T-cell (primary cell): ENCODE measurements around the gene CPA4. TPM values are rescaled to one million over a fixed set of nuclear protein-coding genes. Genes with fewer than 3 reads are reported as not detected.

ENCODE experiments used
- ATAC-seq, 4 experiments: fragments of 200-7000 bp in 3 of 4; fragments of 150-1000 bp in 1 of 4; cut with Tn5 transposase; replicated peaks in 1 of 4; 1 replicate in 3 of 4; 2 replicates in 1 of 4; pipeline ENCODE4 v1.10.0; 2021; ENCODE audit warnings: moderate library complexity in 3 of 4, mild to moderate bottlenecking in 2 of 4, moderate number of reproducible peaks in 1 of 4
- CTCF ChIA-PET, 2 donors: fragments of 300-600 bp; sonication (Branson Sonifier 250); formaldehyde crosslinking; loops; one replicate each; lab custom pipeline; 2022; ENCODE audit warnings: antibody characterized with exemption in 2 of 2; lab: Charles Lee
- POLR2A ChIA-PET, 2 donors: fragments of 300-600 bp; sonication (Branson Sonifier 250); formaldehyde crosslinking; loops; one replicate each; lab custom pipeline; 2022; ENCODE audit warnings: antibody characterized with exemption in 2 of 2; lab: Charles Lee
- DNase-seq, 35 experiments: peaks; one replicate each; pipeline versions ENCODE4 v3.0.0 to v3.0.0-alpha.2; 2013 to 2023
- H3K27ac ChIP-seq: one replicate; pipeline ENCODE4 v1.5.1; 2013; ENCODE audit warnings: low read length
- H3K27me3 ChIP-seq, 2 experiments: replicated peaks in 1 of 2; 1 replicate in 1 of 2; 2 replicates in 1 of 2; pipeline versions ENCODE4 v1.6.1 to v1.7.0; 2013; ENCODE audit warnings: low read length in 1 of 2, mixed read lengths in 1 of 2; ENCODE audit not compliant: control insufficient read depth in 2 of 2, insufficient read depth in 2 of 2; ENCODE audit errors: extremely low read depth in 1 of 2
- H3K36me3 ChIP-seq, 2 donors: 1 replicate in 1 of 2; 2 replicates in 1 of 2; pipeline versions ENCODE4 v1.6.1 to v1.7.0; 2013; ENCODE audit warnings: low read length in 1 of 2; ENCODE audit not compliant: control insufficient read depth in 2 of 2, insufficient read depth in 1 of 2; ENCODE audit errors: extremely low read depth in 1 of 2
- H3K4me1 ChIP-seq, 2 experiments: 1 replicate in 1 of 2; 2 replicates in 1 of 2; pipeline versions ENCODE4 v1.6.1 to v1.7.0; 2013; ENCODE audit warnings: low read length in 2 of 2, mixed read lengths in 1 of 2; ENCODE audit not compliant: insufficient read depth in 2 of 2, control insufficient read depth in 1 of 2; ENCODE audit errors: extremely low read depth in 1 of 2
- H3K4me3 ChIP-seq, 2 donors: 1 replicate in 1 of 2; 2 replicates in 1 of 2; pipeline versions ENCODE4 v1.5.1 to v1.7.0; 2013; ENCODE audit warnings: mild to moderate bottlenecking in 2 of 2, low read length in 1 of 2, moderate library complexity in 1 of 2; ENCODE audit not compliant: control insufficient read depth in 1 of 2; ENCODE audit errors: extremely low read depth in 1 of 2
- H3K9me3 ChIP-seq: 2 replicates; pipeline ENCODE4 v1.7.0; 2013
- H3K27ac Mint-ChIP-seq, 2 donors: one replicate each; pipeline ENCODE4 v1.8.0; 2020 to 2021; ENCODE audit warnings: mild to moderate bottlenecking in 2 of 2, mixed read lengths in 2 of 2
- H3K27me3 Mint-ChIP-seq, 2 donors: one replicate each; pipeline ENCODE4 v1.8.0; 2021 to 2022; ENCODE audit warnings: mixed read lengths in 2 of 2
- H3K36me3 Mint-ChIP-seq: one replicate; pipeline ENCODE4 v1.8.0; 2021; ENCODE audit warnings: mixed read lengths
- H3K4me1 Mint-ChIP-seq, 3 donors: one replicate each; pipeline ENCODE4 v1.8.0; 2020 to 2022; ENCODE audit warnings: mixed read lengths in 3 of 3, mild to moderate bottlenecking in 1 of 3
- H3K4me3 Mint-ChIP-seq, 3 donors: one replicate each; pipeline ENCODE4 v1.8.0; 2020 to 2022; ENCODE audit warnings: mild to moderate bottlenecking in 3 of 3, mixed read lengths in 3 of 3, moderate library complexity in 3 of 3
- H3K9me3 Mint-ChIP-seq, 3 donors: one replicate each; pipeline ENCODE4 v1.8.0; 2020 to 2022; ENCODE audit warnings: mixed read lengths in 3 of 3
- WGBS: methylation state at CpG from one replicate; pipeline ENCODE4 v1.1.5; 2013; ENCODE audit warnings: missing lambda C conversion rate; ENCODE audit not compliant: insufficient coverage; 5-methylcytosine and 5-hydroxymethylcytosine counted together
- total RNA-seq, 35 experiments: library from RNA in 6 of 35; stranded (reverse) in 6 of 35; fragments of 120-200 nt in 1 of 35; gene quantifications; one replicate each; pipeline versions ENCODE4 v1.2.1 to v1.2.4 and lab custom pipeline; 2013 to 2026

The CPA4 gene
- total RNA-seq, 5 donors from 2014 or later (not counting 1 experiment from before 2014, with no cell fraction given), result 0.23 TPM; not detected in 4

- ChIA-PET CTCF (no interaction called here), POLR2A (no interaction called here)
- H3K27ac ChIP-seq, result no peak overlapping the region
- Mint-ChIP-seq H3K4me3 (no peak overlapping the region), H3K27ac (no peak overlapping the region), H3K36me3 (no peaks in the 10 kb centered on the region), H3K27me3 (peaks cover 0 to 10% of the 10 kb centered on the region in 2 donors), H3K9me3 (peaks cover 5 to 11% (median 10%) of the 10 kb centered on the region in 3 donors), H3K4me1 (no peaks in the 10 kb centered on the region)
- peaks cover 0 to 13% of the 10 kb centered on the region in 2 experiments for H3K27me3 ChIP-seq
- 60% methylated on average over 2 of the region's 2 CpGs for WGBS
- no peaks in the 10 kb centered on the region for H3K9me3 ChIP-seq
- no peaks in the 10 kb centered on the region for H3K4me1 ChIP-seq
- H3K36me3 ChIP-seq, result no peaks in the 10 kb centered on the region
- H3K4me3 ChIP-seq, result no peak overlapping the region
- DNase-seq (no peak), ATAC-seq (no peak)
These were observed 36.3 kb upstream of the CPA4 start for GRCh38 chr7:130256704-130257103.

GRCh38 chr7:130258494-130259078 lies 34.4 kb upstream of the CPA4 start:
- Histone ChIP-seq H3K4me1 (no peaks in the 10 kb centered on the region), H3K4me3 (no peak overlapping the region), H3K27ac (no peak overlapping the region), H3K36me3 (no peaks in the 10 kb centered on the region), H3K9me3 (no peaks in the 10 kb centered on the region), H3K27me3 (peaks cover 0 to 17% of the 10 kb centered on the region in 2 experiments)
- Mint-ChIP-seq H3K36me3 (no peaks in the 10 kb centered on the region), H3K4me3 (no peak overlapping the region), H3K4me1 (no peaks in the 10 kb centered on the region), H3K9me3 (peaks cover 1 to 8% (median 6%) of the 10 kb centered on the region in 3 donors), H3K27me3 (peaks cover 0 to 7% of the 10 kb centered on the region in 2 donors), H3K27ac (no peak overlapping the region)
- CTCF ChIA-PET, result no interaction called here
- ATAC-seq (no peak), DNase-seq (no peak)
- POLR2A ChIA-PET, result no interaction called here
- no CpG with 5 or more reads among the region's 1 CpG for WGBS

GRCh38 chr7:130262448-130262847 lies 30.5 kb upstream of the CPA4 start:
- Mint-ChIP-seq H3K4me1 (no peaks in the 10 kb centered on the region), H3K27ac (no peak overlapping the region), H3K36me3 (no peaks in the 10 kb centered on the region), H3K4me3 (no peak overlapping the region), H3K27me3 (no peaks in the 10 kb centered on the region), H3K9me3 (no peaks in the 10 kb centered on the region)
- Histone ChIP-seq H3K27me3 (peaks cover 0 to 6% of the 10 kb centered on the region in 2 experiments), H3K4me1 (no peaks in the 10 kb centered on the region), H3K9me3 (no peaks in the 10 kb centered on the region), H3K27ac (no peak overlapping the region), H3K4me3 (no peak overlapping the region), H3K36me3 (no peaks in the 10 kb centered on the region)
- DNase-seq (no peak), ATAC-seq (no peak)
- ChIA-PET CTCF (no interaction called here), POLR2A (no interaction called here)
- WGBS, result 0% methylated on average over 1 of the region's 2 CpGs

GRCh38 chr7:130263130-130263529 lies 29.8 kb upstream of the CPA4 start:
- ChIA-PET CTCF (no interaction called here), POLR2A (interaction anchor here in 1 of 2 donors (0.7 kb wide), 1 partner anchor 542 kb away, joined by 3 read pairs; no protein-coding TSS in a partner anchor)
- no peaks in the 10 kb centered on the region for H3K4me1 Mint-ChIP-seq
- no peak overlapping the region for H3K4me3 Mint-ChIP-seq
- DNase-seq (no peak), ATAC-seq (no peak)
- H3K27me3 Mint-ChIP-seq, result peaks cover 0 to 2% of the 10 kb centered on the region in 2 donors
- H3K27ac ChIP-seq, result no peak overlapping the region
- H3K36me3 ChIP-seq, result no peaks in the 10 kb centered on the region
- H3K36me3 Mint-ChIP-seq, result no peaks in the 10 kb centered on the region
- H3K4me3 ChIP-seq, result no peak overlapping the region
- WGBS, result no CpG with 5 or more reads among the region's 2 CpGs
- no peaks in the 10 kb centered on the region for H3K4me1 ChIP-seq
- H3K27me3 ChIP-seq, result peaks cover 0 to 6% of the 10 kb centered on the region in 2 experiments
- no peaks in the 10 kb centered on the region for H3K9me3 Mint-ChIP-seq
- no peak overlapping the region for H3K27ac Mint-ChIP-seq
- no peaks in the 10 kb centered on the region for H3K9me3 ChIP-seq

GRCh38 chr7:130266258-130266960 lies 26.6 kb upstream of the CPA4 start, which contains the start of gene CPA2:
Gene CPA2 (plus strand): TSS chr7:130266863. CDS start chr7:130266882, 19 bp downstream.
- Histone ChIP-seq H3K9me3 (no peaks in the 10 kb centered on the region), H3K4me3 (no peak within 1 kb of the TSS), H3K27me3 (peaks cover 0 to 9% of the 10 kb centered on the region in 2 experiments), H3K27ac (no peak within 1 kb of the TSS), H3K4me1 (no peaks in the 10 kb centered on the region), H3K36me3 (no peaks in the 10 kb centered on the region)
- DNase-seq (no peak), ATAC-seq (no peak)
- 60% methylated on average over 1 of the region's 3 CpGs for WGBS
- H3K27me3 Mint-ChIP-seq, result peaks cover 0 to 9% of the 10 kb centered on the region in 2 donors
- no peaks in the 10 kb centered on the region for H3K36me3 Mint-ChIP-seq
- H3K27ac Mint-ChIP-seq, result no peak within 1 kb of the TSS
- POLR2A ChIA-PET, result no interaction called here
- CTCF ChIA-PET, result no interaction called here
- no peak within 1 kb of the TSS for H3K4me3 Mint-ChIP-seq
- no peaks in the 10 kb centered on the region for H3K9me3 Mint-ChIP-seq
- H3K4me1 Mint-ChIP-seq, result no peaks in the 10 kb centered on the region

- H3K27me3 Mint-ChIP-seq, result peaks cover 0 to 9% of the 10 kb centered on the region in 2 donors
- no peak overlapping the region for H3K4me3 ChIP-seq
- H3K27ac Mint-ChIP-seq, result no peak overlapping the region
- POLR2A ChIA-PET, result no interaction called here
- H3K36me3 Mint-ChIP-seq, result no peaks in the 10 kb centered on the region
- no peak for DNase-seq
- CTCF ChIA-PET, result no interaction called here
- no peaks in the 10 kb centered on the region for H3K4me1 Mint-ChIP-seq
- no peak for ATAC-seq
- no CpG with 5 or more reads among the region's 1 CpG for WGBS
- no peaks in the 10 kb centered on the region for H3K9me3 ChIP-seq
- H3K27ac ChIP-seq, result no peak overlapping the region
- no peaks in the 10 kb centered on the region for H3K4me1 ChIP-seq
- H3K4me3 Mint-ChIP-seq, result no peak overlapping the region
- no peaks in the 10 kb centered on the region for H3K9me3 Mint-ChIP-seq
- no peaks in the 10 kb centered on the region for H3K36me3 ChIP-seq
- H3K27me3 ChIP-seq, result peaks cover 0 to 6% of the 10 kb centered on the region in 2 experiments
These were observed 26.0 kb upstream of the CPA4 start for GRCh38 chr7:130266961-130267321.
